Keratinocyte (primary cell): Measurements from ENCODE around the gene SBNO1. TPM values are rescaled to one million over a fixed set of nuclear protein-coding genes. Genes with fewer than 3 reads are reported as not detected.

Experiments used
- DNase-seq: peaks from one replicate; pipeline ENCODE4 v3.0.0-alpha.2; 2011; ENCODE audit warnings: low read depth, missing footprints, low spot score
- FAIRE-seq: peaks from 2 replicates; lab custom pipeline; 2011; peaks lifted over from hg19 to GRCh38; lab: Jason Lieb, UNC
- H2AFZ ChIP-seq: 2 replicates; pipeline ENCODE4 v1.6.0; 2012; ENCODE audit warnings: low read length, control low read depth, inconsistent platforms; ENCODE audit not compliant: control insufficient read depth
- H3K27ac ChIP-seq: 2 replicates; pipeline ENCODE4 v1.5.1; 2011; ENCODE audit warnings: low read length; ENCODE audit not compliant: control insufficient read depth, insufficient read depth
- H3K27me3 ChIP-seq: 3 replicates; pipeline ENCODE4 v1.6.0; 2011; ENCODE audit warnings: low read length; ENCODE audit not compliant: control insufficient read depth, insufficient read depth; ENCODE audit errors: extremely low read depth
- H3K36me3 ChIP-seq, 2 experiments: 2 replicates in 1 of 2; 3 replicates in 1 of 2; pipeline ENCODE4 v1.5.1; 2011; ENCODE audit warnings: low read length in 2 of 2, mild to moderate bottlenecking in 1 of 2; ENCODE audit not compliant: control insufficient read depth in 2 of 2, insufficient read depth in 2 of 2; ENCODE audit errors: extremely low read depth in 1 of 2
- H3K4me1 ChIP-seq: 3 replicates; pipeline ENCODE4 v1.5.1; 2011; ENCODE audit warnings: low read length; ENCODE audit not compliant: control insufficient read depth, insufficient read depth; ENCODE audit errors: extremely low read depth
- H3K4me2 ChIP-seq: 3 replicates; pipeline ENCODE4 v1.6.0; 2011; ENCODE audit warnings: low read depth, low read length; ENCODE audit not compliant: control insufficient read depth, insufficient read depth; ENCODE audit errors: extremely low read depth
- H3K4me3 ChIP-seq, 3 experiments: fragments of 200-600 bp in 1 of 3; sonication (generic) in 1 of 3; 2 replicates in 2 of 3; 3 replicates in 1 of 3; pipeline ENCODE4 v1.5.1; 2011 to 2016; ENCODE audit warnings: low read length in 3 of 3, mild to moderate bottlenecking in 3 of 3, control low read depth in 2 of 3, inconsistent platforms in 1 of 3, low read depth in 1 of 3, mixed read lengths in 1 of 3, mixed run types in 1 of 3, moderate library complexity in 1 of 3; ENCODE audit not compliant: control insufficient read depth in 2 of 3, insufficient read depth in 2 of 3; ENCODE audit errors: extremely low read depth in 1 of 3
- H3K79me2 ChIP-seq: 2 replicates; pipeline ENCODE4 v1.6.0; 2012; ENCODE audit warnings: low read length; ENCODE audit not compliant: control insufficient read depth, insufficient read depth
- H3K9ac ChIP-seq: 3 replicates; pipeline ENCODE4 v1.6.0; 2011; ENCODE audit warnings: low read length; ENCODE audit not compliant: control insufficient read depth, insufficient read depth; ENCODE audit errors: extremely low read depth
- H3K9me1 ChIP-seq: 3 replicates; pipeline ENCODE4 v1.6.0; 2011; ENCODE audit warnings: low read length; ENCODE audit not compliant: control insufficient read depth, insufficient read depth; ENCODE audit errors: extremely low read depth
- H3K9me3 ChIP-seq: 2 replicates; pipeline ENCODE4 v1.5.1; 2012; ENCODE audit warnings: low read depth, low read length; ENCODE audit not compliant: control insufficient read depth
- H4K20me1 ChIP-seq: 3 replicates; pipeline ENCODE4 v1.6.0; 2011; ENCODE audit warnings: low read length; ENCODE audit not compliant: control insufficient read depth, insufficient read depth; ENCODE audit errors: extremely low read depth
- EZH2 ChIP-seq: IDR thresholded peaks from one replicate; pipeline ENCODE4 v1.6.1; 2012; ENCODE audit warnings: inconsistent platforms, mild to moderate bottlenecking, low read length, moderate library complexity
- dilution Hi-C: fragments of 300-500 bp; cut with MboI; formaldehyde crosslinking; loops from one replicate; pipeline ENCODE4 v1.7.0; 2020; ENCODE audit warnings: low sequenced_read_pairs; ENCODE audit not compliant: extremely low pct_ligation_motif_present
- polyA plus RNA-seq, 5 experiments: library from polyadenylated mRNA; depleted of rRNA in 3 of 5; stranded (reverse) in 3 of 5; stranded (forward) in 1 of 5; unstranded in 1 of 5; fragments of >200 nt; gene quantifications; 1 replicate in 1 of 5; 2 replicates in 3 of 5; 3 replicates in 1 of 5; pipeline versions ENCODE4 v1.2.1 to v1.2.3, GENCODE V29; 2011 to 2012; ENCODE audit warnings: missing spikeins in 2 of 5, low read depth in 1 of 5, low replicate concordance in 1 of 5
- TF ChIP-seq, protein P1 (sequence below), 3 experiments: IDR thresholded peaks in 1 of 3; conservative IDR thresholded peaks in 1 of 3; optimal IDR thresholded peaks in 1 of 3; 2 replicates in 2 of 3; 3 replicates in 1 of 3; pipeline versions ENCODE3 to v1.5.1; 2011; ENCODE audit warnings: low read length in 3 of 3, mild to moderate bottlenecking in 3 of 3, moderate library complexity in 2 of 3, control low read depth in 1 of 3, inconsistent platforms in 1 of 3; ENCODE audit not compliant: insufficient read depth in 2 of 3; ENCODE audit errors: extremely low read depth in 1 of 3

Gene SBNO1
- polyA plus RNA-seq, 1 donor (not counting 4 experiments of a cell fraction or from before 2014, with no cell fraction given): 18.4 TPM

DNA sequence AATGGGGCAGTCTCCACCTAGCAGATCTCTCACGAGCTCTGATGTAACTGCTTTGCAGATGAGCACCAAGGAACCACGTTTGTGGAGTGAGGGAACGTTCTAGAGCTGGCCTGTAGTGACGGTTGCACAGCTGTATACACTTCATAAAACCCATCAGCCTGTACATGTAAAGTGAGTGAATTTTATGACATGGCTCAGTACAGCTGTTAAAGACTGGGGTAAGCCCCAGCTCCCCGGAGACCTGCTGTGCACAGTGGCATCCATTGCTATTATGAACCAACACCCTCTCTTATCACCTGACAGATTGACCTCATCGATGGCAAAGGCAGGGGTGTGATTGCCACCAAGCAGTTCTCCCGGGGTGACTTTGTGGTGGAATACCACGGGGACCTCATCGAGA lies 39.9 kb upstream of the SBNO1 start:
- DNase-seq: no peak
- Histone ChIP-seq H3K4me1 (no peaks in the 10 kb centered on the region), H4K20me1 (peaks cover 5% of the 10 kb centered on the region), H3K9me3 (no peaks in the 10 kb centered on the region), H3K36me3 (peaks cover 23 to 31% of the 10 kb centered on the region in 2 experiments), H3K9me1 (no peaks in the 10 kb centered on the region), H3K4me2 (no peak overlapping the region), H3K79me2 (peaks cover 13% of the 10 kb centered on the region), H3K4me3 (no peak overlapping the region), H2AFZ (no peak overlapping the region), H3K27ac (no peak overlapping the region), H3K27me3 (no peaks in the 10 kb centered on the region), H3K9ac (no peak overlapping the region)
- dilution Hi-C loops: no loop called here
- no peak for FAIRE-seq
- no peak for TF ChIP-seq EZH2
- TF ChIP-seq, protein P1, sequence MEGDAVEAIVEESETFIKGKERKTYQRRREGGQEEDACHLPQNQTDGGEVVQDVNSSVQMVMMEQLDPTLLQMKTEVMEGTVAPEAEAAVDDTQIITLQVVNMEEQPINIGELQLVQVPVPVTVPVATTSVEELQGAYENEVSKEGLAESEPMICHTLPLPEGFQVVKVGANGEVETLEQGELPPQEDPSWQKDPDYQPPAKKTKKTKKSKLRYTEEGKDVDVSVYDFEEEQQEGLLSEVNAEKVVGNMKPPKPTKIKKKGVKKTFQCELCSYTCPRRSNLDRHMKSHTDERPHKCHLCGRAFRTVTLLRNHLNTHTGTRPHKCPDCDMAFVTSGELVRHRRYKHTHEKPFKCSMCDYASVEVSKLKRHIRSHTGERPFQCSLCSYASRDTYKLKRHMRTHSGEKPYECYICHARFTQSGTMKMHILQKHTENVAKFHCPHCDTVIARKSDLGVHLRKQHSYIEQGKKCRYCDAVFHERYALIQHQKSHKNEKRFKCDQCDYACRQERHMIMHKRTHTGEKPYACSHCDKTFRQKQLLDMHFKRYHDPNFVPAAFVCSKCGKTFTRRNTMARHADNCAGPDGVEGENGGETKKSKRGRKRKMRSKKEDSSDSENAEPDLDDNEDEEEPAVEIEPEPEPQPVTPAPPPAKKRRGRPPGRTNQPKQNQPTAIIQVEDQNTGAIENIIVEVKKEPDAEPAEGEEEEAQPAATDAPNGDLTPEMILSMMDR (optimal IDR thresholded peaks at IDR 0.05 in 1 of 3, IDR thresholded peaks at IDR 0.05 in 1 of 3, conservative IDR thresholded peaks at IDR 0.05 in 1 of 3; ENCODE audit: extremely low read depth in 1 of 3, insufficient read depth in 2 of 3, low read length in 3 of 3): no peak

GRCh38 chr12:123401753-123402683 lies 37.4 kb upstream of the SBNO1 start:
- no peak overlapping the region for H3K9ac ChIP-seq
- H2AFZ ChIP-seq: no peak overlapping the region
- H3K27ac ChIP-seq: no peak overlapping the region
- no peaks in the 10 kb centered on the region for H3K4me1 ChIP-seq
- no peaks in the 10 kb centered on the region for H3K9me3 ChIP-seq
- TF ChIP-seq, protein P1 (optimal IDR thresholded peaks at IDR 0.05 in 1 of 3, IDR thresholded peaks at IDR 0.05 in 1 of 3, conservative IDR thresholded peaks at IDR 0.05 in 1 of 3; ENCODE audit: extremely low read depth in 1 of 3, insufficient read depth in 2 of 3, low read length in 3 of 3): no peak
- no peak for TF ChIP-seq EZH2
- H3K36me3 ChIP-seq: peaks cover 32 to 38% of the 10 kb centered on the region in 2 experiments
- H3K79me2 ChIP-seq: peaks cover 37% of the 10 kb centered on the region
- no peaks in the 10 kb centered on the region for H3K27me3 ChIP-seq
- dilution Hi-C loops: no loop called here
- H3K4me3 ChIP-seq: no peak overlapping the region
- H4K20me1 ChIP-seq: peaks cover 11% of the 10 kb centered on the region
- H3K9me1 ChIP-seq: no peaks in the 10 kb centered on the region
- FAIRE-seq (no peak), DNase-seq (no peak)
- no peak overlapping the region for H3K4me2 ChIP-seq
